HG03469 (cell line): ENCODE results near the gene NR1H2.

Experiments
- ATAC-seq: cut with Tn5 transposase; IDR thresholded peaks from one replicate; pipeline ENCODE4 v1.9.1; 2021; ENCODE audit warnings: mild to moderate bottlenecking, moderate library complexity, moderate number of reproducible peaks; ENCODE audit not compliant: unreplicated experiment

NR1H2 gene

DNA sequence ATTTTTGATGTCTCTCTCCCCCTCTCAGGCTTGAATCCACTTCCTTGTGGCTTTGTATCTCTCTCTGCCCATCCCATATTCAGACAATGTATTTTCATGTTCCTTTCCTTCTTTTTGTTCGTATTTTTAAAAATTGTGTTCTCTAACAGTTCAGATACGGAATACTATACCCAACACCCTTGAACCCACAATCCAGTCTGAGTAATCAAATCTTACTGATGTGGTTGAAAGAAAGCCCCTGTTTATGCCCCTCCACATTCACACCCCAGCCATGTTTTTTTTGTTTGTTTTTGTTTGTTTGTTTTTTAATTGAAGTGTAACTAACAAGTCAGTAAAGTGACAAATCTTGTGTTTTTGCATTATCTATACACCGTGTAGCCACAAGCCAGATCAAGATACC lies 43.9 kb downstream of the NR1H2 start:
- ATAC-seq: no peak

DNA sequence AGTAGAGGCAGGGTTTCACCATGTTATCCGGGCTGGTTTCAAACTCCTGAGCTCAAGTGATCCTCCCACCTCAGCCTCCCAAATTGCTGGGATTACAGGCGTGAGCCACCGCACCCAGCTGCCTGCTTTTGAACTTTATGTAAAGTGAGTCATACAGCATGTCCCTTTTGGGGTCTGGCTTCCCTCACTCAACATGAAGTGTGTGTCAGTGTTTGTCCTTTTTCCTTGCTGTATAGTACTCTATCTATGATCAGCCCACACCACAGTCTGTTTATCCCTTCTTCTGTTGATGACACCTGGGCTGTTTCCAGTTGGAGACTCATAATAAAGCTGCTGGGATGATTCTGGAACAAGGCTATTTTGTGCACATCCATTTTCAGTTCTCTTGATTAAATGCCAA lies 44.6 kb downstream of the NR1H2 start:
- ATAC-seq: no peak

DNA sequence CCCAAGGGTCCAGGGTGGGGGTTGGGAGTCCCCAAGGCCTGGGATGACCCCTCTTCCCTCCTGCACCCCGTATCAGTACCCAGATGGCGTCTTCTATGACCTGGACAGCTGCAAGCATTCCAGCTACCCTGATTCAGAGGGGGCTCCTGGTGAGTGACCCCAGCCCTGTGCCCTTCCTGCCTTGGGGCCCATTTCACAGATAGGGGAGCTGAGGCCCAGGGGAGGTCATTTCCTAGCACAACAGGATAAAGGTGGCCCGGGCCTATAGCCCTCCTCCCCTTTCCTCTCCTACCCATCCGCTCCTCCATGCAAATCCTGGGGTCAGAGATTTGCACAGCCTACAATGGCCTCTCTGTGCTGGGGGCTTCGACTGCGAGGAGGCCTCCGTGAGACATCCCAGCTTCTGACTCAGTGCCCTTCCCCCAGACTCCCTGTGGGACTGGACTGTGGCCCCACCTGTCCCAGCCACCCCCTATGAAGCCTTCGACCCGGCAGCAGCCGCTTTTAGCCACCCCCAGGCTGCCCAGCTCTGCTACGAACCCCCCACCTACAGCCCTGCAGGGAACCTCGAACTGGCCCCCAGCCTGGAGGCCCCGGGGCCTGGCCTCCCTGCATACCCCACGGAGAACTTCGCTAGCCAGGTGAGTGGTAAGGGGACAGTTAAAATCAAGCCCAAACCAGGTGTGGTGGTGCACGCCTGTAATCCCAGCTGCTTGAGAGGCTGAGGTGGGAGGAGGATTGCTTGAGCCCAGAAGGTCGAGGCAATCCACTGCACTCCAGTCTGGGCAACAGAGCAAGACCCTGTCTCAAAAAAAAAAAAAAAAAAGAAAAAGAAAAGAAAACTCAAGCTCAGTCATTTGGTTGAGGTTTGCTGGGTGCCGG lies 46.4 kb downstream of the NR1H2 start:
- ATAC-seq: no peak

DNA sequence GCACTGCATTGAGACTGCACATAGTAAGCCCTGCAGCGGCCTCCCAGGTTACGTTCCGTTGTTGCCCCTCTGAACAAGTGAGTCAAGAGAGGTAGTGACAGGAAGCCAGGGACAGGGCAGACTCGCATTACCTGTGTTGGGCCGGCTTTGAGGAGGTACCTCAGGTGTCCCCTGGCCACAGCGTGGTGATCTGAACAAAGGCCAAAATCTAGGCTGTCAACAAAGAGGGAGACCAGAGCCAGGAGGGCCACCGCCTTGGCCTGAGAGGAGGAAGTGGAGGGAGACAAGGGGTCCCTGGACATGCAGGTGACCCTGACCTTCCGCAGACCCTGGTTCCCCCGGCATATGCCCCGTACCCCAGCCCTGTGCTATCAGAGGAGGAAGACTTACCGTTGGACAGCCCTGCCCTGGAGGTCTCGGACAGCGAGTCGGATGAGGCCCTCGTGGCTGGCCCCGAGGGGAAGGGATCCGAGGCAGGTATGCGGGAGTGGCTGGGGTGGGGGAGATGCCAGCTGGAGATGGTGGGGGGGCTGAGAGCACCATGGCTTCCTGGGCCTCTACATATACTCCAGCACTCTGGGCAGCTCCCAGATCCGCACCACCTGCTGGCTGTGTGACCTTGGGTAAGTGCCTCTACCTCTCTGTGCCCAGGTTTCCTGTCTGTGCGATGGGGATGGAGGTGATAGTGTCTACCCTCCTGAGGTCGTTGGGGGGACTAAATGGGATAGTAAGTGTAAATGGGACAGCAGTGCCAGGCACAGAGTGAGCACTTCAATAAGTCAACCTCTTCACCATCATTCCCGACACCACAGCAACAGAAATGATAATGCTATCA lies 47.2 kb downstream of the NR1H2 start:
- ATAC-seq: no peak

DNA sequence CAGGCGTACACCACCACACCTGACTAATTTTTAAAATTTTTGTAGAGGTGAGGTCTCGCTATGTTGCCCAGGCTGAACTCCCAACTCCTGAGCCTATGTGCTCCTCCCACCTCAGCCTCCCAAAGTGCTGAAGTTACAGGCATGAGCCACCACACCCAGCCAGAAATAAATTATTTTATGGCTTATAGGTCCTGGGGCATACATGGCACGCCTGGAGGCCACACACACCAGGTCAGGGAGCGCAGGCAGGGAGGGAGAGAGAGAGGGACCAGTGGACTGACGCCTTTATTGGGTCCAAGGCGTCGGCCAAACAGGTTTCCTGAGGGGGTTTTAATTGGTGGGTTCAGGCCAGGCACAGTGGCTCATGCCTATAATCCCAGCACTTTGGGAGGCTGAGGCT lies 49.3 kb downstream of the NR1H2 start:
- ATAC-seq: no peak

DNA sequence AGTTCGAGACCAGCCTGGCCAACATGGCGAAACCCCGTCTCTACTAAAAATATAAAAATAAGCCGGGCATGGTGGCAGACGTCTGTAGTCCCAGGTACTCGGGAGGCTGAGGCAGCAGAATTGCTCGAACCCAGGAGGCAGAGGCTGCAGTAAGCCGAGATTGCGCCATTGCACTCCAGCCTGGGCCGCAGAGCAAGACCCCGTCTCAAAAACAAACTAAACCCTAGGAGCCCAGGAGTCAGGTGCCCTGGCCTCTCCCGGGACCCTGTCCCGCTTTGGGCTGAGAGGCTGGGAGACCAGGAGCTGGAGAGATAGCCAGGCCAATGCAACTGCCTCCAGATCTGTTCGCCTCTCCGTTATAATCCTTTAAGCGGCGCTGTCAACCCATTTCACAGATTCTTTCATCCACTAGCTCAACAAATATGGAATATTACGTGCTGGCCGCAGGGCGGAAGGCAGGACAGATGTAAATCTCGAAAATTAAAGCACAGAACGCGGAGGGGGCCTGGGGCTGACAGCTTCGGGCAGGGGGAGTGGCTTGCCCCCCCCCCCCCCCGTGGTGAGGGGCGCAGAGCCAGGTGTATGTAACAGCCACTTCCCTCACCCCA lies 51.2 kb downstream of the NR1H2 start:
- ATAC-seq: no peak

DNA sequence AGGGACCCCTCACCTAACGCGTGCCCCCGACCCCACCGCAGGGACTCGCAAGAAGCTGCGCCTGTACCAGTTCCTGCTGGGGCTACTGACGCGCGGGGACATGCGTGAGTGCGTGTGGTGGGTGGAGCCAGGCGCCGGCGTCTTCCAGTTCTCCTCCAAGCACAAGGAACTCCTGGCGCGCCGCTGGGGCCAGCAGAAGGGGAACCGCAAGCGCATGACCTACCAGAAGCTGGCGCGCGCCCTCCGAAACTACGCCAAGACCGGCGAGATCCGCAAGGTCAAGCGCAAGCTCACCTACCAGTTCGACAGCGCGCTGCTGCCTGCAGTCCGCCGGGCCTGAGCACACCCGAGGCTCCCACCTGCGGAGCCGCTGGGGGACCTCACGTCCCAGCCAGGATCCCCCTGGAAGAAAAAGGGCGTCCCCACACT lies 51.8 kb downstream of the NR1H2 start:
- no peak for ATAC-seq

DNA sequence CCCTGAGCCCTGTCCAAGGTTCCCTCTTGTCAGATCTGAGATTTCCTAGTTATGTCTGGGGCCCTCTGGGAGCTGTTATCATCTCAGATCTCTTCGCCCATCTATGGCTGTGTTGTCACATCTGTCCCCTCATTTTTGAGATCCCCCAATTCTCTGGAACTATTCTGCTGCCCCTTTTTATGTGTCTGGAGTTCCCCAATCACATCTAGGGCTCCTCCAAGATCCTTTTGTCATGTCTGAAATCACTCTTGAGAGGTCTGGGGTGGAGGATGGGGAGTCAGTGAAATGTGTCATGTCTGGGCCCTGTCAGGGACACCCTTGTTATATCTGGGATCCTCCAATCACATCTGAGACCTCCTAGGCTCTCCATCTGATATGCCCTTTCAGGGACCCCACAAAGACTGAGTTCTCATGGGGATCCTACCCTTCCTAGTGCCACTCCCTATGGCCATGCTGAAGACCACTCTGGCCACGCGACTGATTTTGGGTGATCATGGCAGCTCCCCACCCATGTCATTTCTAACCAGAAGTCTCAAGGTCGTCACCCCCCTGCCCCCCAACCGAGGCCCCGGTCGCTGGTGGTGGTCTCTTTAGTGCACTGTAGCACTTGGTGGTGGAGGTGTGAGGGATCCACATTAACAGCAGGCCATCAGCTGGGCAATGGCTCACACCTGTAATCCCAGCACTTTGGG lies 52.7 kb downstream of the NR1H2 start:
- ATAC-seq: no peak

DNA sequence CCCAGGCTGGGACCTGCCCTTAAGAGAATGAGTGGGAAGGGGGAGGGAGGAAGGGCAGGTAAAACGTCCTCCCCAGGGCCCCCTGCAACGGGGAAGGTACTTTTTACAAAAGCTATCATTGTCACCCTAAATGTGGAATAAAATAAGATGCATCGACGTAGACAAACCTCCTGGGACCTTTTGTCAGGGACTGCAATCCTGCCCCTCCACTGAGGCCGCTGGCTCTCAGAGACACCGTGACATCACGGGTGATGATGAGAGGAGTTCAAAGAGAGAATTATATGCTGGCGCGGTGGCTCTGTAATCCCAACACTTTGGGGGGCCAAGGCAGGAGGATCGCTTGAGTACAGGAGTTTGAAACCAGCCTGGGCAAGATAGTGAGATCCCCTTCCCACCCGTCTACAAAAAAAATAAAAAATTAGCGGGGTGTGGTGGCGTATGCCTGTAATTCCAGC lies 54.7 kb downstream of the NR1H2 start:
- ATAC-seq: no peak

DNA sequence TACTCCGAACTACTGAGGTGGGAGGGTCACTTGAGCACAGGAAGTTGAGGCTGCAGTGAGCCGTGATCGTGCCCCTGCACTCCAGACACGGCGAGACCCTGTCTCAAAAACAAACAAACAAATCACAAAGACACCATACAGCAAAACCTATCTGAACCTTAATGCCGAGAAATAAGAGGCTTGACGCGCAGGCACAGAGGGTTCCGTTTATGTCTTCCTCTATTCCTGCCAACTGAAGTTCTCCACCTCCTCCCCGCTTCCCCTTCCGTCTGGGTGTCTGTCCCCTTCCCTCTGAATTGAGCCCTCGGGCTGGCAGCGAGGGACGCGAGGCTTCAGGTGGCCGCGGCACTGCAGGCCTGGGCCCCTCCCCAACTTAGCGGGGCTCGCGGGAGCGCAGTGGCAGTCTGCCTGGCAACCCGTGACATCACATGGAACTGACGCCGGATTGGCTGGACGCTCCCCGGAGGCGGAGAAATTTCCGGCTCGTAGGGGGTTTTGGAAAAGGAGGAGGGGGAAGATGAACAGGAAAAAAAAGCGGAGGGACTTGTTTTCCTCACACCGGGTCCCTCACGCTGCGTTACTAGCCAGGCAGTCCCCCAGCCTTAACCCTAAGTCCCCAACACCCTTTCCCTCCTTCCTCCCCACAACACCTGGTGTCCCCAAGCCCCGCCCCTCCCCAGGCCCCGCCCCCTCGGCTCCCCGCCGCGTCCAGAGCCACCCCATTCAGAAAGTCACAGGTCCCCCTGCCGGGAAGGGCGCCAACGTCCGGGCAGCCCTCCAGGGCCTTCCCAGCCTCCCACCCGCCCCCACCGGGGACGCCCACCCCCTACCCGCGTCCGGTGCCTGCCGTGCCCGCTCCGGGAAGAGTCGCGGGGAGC lies 55.3 kb downstream of the NR1H2 start:
- peak; percentile 50 for ATAC-seq

DNA sequence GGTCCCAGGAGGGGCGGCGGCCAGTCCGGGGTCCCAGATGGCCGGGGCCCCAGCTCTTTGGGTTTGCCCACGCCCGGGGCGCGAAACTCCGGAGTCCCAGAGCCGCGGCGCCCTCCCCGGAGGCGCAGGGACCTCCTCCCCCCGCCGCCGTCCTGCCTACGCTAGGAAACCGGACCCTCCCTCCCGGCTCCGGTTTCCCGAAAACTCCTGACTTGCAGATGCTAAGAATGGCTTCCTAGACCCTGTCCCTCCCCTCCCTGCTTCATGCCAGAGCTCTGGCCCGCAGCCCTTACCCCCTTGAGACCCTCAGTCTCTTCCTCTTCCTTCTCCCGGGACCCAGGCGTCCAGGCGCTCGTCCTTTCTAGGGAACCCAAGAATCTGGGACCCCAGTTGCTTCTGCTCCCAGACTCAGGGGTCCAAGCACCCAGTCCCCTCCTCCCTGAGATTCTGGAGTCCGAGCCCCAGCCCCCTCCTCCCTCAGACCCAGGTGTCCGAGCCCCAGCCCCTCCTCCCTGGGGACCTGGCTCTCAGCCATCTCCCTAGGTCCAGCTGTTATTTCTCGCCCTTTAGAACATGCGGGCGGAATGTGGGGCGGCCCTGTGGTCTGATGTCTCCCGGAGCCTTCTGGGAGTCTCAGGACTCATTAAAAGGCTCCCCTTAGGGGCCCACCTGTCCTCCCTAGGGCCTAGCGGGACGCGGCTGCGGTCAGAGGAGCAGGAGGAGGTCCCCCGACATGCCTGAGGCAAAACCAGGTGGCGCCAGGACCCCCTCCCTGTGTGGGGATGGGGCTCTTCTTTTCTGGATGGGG lies 56.2 kb downstream of the NR1H2 start, which contains the start of gene MYBPC2:
Gene MYBPC2, plus strand, starts transcription at position 672 of the 808 bp plus-strand sequence. Its CDS starts 62 bp downstream, at position 734.
- no peak for ATAC-seq
